ENCODE data around the gene CLEC12A.
"Not testable (repeated sequence)": the region's sequence is repeated elsewhere in the genome, so short reads cannot be mapped to it uniquely, and the experiment has no call there.

Gene CLEC12A

GRCh38 chr12:9973949-9974348 is 2.7 kb downstream of the CLEC12A start:
- no peak for DNase-seq

GRCh38 chr12:9974731-9975130 is 3.5 kb downstream of the CLEC12A start:
- not testable (repeated sequence) for DNase-seq

- no peak for DNase-seq
These were observed 4.4 kb downstream of the CLEC12A start for GRCh38 chr12:9975614-9976013.

GRCh38 chr12:9976626-9977025 is 5.4 kb downstream of the CLEC12A start:
- not testable (repeated sequence) for DNase-seq

GRCh38 chr12:9977916-9978315 is 6.7 kb downstream of the CLEC12A start:
- DNase-seq = no peak

GRCh38 chr12:9980126-9980525 is 8.9 kb downstream of the CLEC12A start:
- no peak for DNase-seq

- DNase-seq = no peak
These were observed 20.7 kb downstream of the CLEC12A start for GRCh38 chr12:9991876-9992275.

- no peak for DNase-seq
These were observed 21.1 kb downstream of the CLEC12A start for GRCh38 chr12:9992296-9992695.

GRCh38 chr12:9999016-9999415 is 27.8 kb downstream of the CLEC12A start, which contains the start of gene CLEC1B:
Gene CLEC1B, minus strand, starts transcription at chr12:9999121. Its CDS starts 21 bp downstream, at chr12:9999100.
- no peak for DNase-seq

- DNase-seq = no peak
These were observed 30.1 kb downstream of the CLEC12A start for GRCh38 chr12:10001171-10001776.

GRCh38 chr12:10012630-10013330 is 41.6 kb downstream of the CLEC12A start:
- no peak for DNase-seq

- DNase-seq = no peak
These were observed 44.2 kb downstream of the CLEC12A start for GRCh38 chr12:10015450-10015849.

- no peak for DNase-seq
These were observed 45.7 kb downstream of the CLEC12A start for GRCh38 chr12:10016881-10017280.

- no peak for DNase-seq
These were observed 47.2 kb downstream of the CLEC12A start for GRCh38 chr12:10018386-10018785.

- no peak for DNase-seq
These were observed 50.1 kb downstream of the CLEC12A start for GRCh38 chr12:10021342-10021741.

GRCh38 chr12:10025236-10025635 is 54.0 kb downstream of the CLEC12A start:
- DNase-seq = no peak

GRCh38 chr12:10026666-10027065 is 55.5 kb downstream of the CLEC12A start:
- DNase-seq = not testable (repeated sequence)

- DNase-seq = no peak
These were observed 56.1 kb downstream of the CLEC12A start for GRCh38 chr12:10027311-10027710.

- no peak for DNase-seq
These were observed 56.5 kb downstream of the CLEC12A start for GRCh38 chr12:10027721-10028120.

- no peak for DNase-seq
These were observed 59.2 kb downstream of the CLEC12A start, which contains the start of gene CLEC9A for GRCh38 chr12:10030446-10030845. Gene CLEC9A, plus strand, starts transcription at chr12:10030682. Its CDS starts 22,006 bp downstream, at chr12:10052688.

GRCh38 chr12:10031321-10031720 is 60.1 kb downstream of the CLEC12A start:
- DNase-seq = no peak

GRCh38 chr12:10031771-10032175 is 60.6 kb downstream of the CLEC12A start:
- no peak for DNase-seq

- DNase-seq = no peak
These were observed 62.8 kb downstream of the CLEC12A start for GRCh38 chr12:10033783-10034545.
